Neural cell (in vitro differentiated cells): ENCODE results near the gene BCL2L15.

ENCODE experiments used
- CTCF ChIP-seq: fragments of 450-650 bp; IDR thresholded peaks from 2 replicates; pipeline ENCODE4 v1.5.1; 2014; ENCODE audit warnings: antibody characterized with exemption, mild to moderate bottlenecking, moderate library complexity; ENCODE audit not compliant: poor library complexity, severe bottlenecking
- EZH2 ChIP-seq: fragments of 200-600, 300-800 bp; shearing (Covaris generic), sonication (generic); IDR thresholded peaks from 2 replicates; pipeline ENCODE4 v1.6.1; 2014; ENCODE audit warnings: antibody characterized with exemption, low read length, borderline replicate concordance, mild to moderate bottlenecking; ENCODE audit not compliant: insufficient read depth, poor library complexity, severe bottlenecking
- POLR2AphosphoS5 ChIP-seq: IDR thresholded peaks from 2 replicates; pipeline ENCODE4 v1.6.1; 2012
- SMC3 ChIP-seq: fragments of 450-650 bp; conservative IDR thresholded peaks from 2 replicates; pipeline ENCODE4 v1.6.1; 2014; ENCODE audit warnings: antibody characterized with exemption, mild to moderate bottlenecking, moderate library complexity; ENCODE audit not compliant: poor library complexity

GRCh38 chr1:113874012-113874879 is 13.1 kb downstream of the BCL2L15 start:
- no peak for TF ChIP-seq CTCF
- no peak for TF ChIP-seq SMC3
- no peak for TF ChIP-seq POLR2AphosphoS5
- no peak for TF ChIP-seq EZH2
